ENCODE measurements around the gene ELAVL2.
"Not testable (repeated sequence)": the region's sequence is repeated elsewhere in the genome, so short reads cannot be mapped to it uniquely, and the experiment has no call there.

ELAVL2 gene

DNA sequence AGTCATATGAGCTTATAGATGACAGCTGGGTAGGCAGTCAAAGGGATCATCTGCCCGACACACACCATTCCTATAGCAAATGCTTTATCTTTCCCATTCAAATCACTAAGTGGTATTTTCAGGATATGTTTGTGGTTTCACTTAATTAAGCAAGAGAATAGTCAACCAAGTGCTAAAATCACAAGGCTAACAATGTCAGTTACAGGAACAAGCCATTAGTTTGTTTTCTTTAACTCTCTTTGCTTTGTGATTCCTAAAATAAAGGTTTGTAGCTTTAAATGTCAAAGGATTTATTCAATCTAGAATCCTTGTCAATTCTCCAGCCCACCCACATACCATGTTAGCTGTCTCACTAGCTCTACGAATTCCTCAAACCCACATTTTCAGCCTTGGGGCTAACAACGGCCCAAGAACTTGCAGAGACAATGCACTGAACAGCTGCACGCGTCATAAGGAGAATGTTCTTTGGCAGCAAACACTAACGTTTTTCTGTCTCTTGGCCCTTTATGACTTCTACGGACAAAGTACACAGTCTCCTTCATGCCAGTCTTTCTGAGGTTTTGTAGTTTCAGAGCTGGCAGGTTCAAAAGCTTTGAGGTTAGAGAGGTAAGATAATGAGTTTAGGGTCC, 56.6 kb downstream of the ELAVL2 start:
- DNase-seq: no peak

DNA sequence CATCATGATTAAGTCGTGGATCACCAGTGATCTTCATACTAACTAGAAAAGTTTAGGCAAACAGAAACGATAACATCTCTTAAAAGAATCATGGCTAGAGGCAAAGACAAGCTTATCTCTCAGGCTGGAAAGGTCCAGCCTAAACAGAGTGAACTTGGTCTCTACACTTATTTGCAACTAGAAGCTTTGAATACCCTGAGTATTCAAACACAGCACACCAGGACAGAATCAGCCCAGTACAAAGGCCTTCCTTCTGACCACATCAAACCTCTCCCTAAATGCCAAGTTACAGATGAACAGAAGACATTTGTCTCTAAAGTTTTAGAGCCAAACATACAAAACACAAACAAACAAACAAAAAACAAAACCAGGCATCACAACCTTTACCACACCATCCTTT, 57.2 kb downstream of the ELAVL2 start:
- no peak for DNase-seq

DNA sequence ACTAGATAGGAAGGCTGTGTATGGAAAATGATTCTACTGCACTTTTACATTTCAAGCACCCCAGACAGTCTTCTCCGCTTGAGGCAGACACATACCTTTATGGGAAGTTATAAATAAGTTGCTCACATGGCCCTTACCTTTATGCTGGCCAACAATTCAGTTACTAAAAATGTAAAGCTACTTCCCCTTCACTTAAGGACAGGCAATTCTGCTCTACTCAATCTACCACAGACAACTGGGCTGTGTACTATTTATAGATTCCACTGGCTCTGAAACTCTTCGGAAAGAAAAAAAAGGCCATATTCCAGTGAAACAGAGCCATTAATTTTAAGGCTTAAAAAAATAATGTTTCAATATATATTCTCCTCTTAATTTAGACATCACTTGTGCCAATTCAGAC, 59.4 kb downstream of the ELAVL2 start:
- DNase-seq: no peak

- DNase-seq: no peak
Observed at GRCh38 chr9:23765561-23765960, 60.5 kb downstream of the ELAVL2 start.

- DNase-seq: no peak
Observed at GRCh38 chr9:23764219-23764618, 61.8 kb downstream of the ELAVL2 start.

DNA sequence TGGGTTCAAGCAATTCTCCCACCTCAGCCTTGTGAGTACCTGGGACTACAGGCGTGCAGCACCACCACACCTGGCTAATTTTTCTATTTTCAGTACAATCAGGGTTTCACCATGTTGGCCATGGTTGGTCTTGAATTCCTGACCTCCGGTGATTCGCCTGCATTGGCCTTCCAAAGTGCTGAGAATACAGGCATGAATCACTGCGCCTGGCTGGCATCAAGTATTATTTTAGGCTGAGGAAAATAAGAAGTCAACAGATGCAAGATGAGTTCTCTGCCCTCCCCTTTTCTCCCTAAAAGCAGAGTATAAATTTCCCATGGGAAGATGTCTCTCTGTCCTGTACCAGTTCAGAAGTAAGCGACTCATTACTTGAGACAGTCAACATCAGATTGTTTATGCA, 71.5 kb downstream of the ELAVL2 start:
- no peak for DNase-seq

GRCh38 chr9:23752859-23753258, 73.2 kb downstream of the ELAVL2 start:
- DNase-seq: no peak

DNA sequence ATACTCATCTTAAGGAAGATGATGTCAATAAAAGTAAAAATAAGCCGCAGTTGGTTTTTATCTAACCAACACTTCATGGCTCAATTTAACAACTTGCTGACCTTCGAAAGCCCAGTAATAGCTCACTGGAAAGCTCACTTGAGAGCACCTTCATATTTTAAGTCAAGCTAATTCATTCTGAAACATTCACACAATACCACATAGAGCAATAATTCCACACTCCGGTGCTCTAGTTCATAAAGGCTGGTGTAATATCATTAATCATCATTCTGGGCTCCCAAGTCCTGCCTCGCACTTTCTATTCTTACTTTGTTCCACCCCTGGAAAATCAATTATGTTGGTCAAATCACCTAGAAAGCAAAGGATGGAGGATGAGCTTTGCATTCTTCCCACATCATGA, 74.4 kb downstream of the ELAVL2 start:
- DNase-seq: no peak

DNA sequence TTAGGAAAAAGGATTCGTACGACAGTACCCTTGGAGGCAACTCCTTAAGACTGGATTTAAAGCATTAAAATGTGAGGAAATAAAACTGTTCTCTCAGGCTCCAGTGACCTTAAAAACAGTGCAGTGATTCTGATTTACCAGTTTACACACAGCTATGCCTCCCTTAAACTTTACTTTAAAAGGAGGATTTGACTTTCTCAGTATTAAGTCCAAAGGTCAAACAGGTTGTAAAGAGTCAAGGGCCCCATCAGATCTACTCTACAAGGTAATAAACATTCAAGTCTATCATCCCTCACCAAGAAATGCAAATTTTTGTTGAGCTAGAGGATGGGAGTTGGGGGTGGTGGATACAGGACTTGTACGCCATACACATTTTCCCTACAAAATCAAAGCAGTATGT, 75.2 kb downstream of the ELAVL2 start:
- no peak for DNase-seq

- DNase-seq: no peak
Observed at GRCh38 chr9:23747088-23748075, 78.7 kb downstream of the ELAVL2 start.

DNA sequence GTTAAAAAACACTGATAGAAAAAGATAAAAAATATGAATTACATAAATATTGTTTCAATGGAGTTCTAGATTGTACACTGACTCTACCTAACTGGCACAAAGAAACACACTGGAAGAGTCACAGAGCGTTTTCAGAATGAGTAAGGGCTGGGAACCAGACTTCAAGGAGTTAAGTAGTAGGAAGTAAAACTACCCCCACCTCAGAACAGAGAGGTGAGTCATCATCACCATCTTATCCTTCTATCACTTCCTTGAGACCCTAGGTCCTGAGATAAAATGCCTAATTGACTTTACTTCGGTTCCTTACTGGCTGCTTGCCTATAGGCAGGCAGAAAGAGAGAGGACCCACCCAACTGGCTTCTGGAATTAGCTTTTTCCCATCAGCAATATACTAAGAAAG, 79.7 kb downstream of the ELAVL2 start:
- DNase-seq: no peak

- no peak for DNase-seq
Observed at GRCh38 chr9:23743036-23743435, 83.0 kb downstream of the ELAVL2 start.

DNA sequence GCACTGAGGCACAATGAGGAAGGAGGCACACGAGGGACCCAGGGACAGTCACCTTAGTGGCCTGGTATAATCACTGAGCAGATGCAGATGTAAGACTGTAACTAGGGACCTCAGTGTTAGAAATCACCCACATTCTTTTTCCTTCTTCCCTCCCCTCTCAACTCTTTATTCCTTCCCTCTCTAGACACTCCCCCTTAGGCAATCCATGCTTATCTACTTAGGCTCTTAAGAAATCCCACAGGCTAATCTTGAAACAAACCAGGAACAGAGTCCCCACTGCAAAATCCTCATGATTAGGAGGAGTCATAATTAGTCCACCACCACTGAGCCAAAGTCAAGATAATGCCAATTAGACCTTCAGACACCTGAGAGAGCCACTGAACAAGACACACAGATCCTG, 84.7 kb downstream of the ELAVL2 start:
- DNase-seq: no peak

DNA sequence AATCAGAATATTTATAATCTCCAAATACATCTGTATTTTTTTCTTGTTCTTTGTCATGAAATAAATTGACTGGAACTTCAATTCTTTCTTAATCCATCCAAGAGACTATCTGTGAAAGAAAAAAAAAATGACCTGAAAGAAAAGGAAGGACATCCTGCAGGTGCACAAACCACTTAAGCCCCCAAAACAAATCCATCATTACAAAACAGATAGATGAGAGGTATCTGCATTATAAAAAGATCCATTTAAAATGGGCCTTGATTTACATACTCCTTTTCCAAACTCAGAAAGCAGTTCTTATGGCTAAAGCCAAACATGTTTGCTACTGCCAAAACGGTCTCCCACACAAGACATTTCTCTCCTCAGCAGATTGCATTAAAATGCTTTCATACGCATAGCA, 85.5 kb downstream of the ELAVL2 start:
- DNase-seq: no peak

DNA sequence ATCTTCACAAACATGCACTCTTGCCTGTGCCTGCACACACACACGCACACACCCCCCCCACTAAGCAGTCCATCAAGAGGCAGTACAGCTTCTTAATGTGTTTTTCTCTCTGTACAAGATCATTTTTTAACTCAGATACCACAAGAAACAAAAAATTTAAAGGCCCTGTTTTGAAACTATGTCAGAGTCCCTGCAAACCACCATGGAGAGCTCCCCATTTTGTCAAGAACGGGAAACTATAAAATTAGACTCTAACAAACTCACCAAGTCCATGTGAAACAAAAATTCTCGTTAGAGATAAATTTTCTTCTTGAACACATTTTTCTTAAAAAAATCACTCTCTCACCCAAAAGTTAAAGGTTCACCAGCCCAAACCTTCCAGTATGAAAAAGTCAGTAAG, 86.3 kb downstream of the ELAVL2 start:
- no peak for DNase-seq

DNA sequence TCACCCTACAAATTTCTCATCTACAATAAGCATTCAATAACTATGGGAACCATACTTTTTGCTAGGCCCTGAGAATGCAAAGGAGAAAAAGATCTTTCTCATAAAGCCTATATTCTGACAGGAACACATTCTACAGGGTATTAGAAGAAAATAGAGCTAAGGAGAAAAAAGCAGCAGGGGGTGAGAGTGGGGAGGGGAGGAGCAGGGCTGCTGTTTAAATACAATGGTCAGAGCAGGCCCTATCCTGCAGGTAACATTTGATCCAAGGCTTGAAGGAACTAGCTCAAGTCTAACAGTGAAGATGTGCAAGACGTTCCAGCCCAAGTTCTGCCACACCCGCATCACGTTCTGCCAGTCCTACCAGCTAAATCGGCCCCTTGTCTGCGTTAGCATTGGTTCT, 89.7 kb downstream of the ELAVL2 start:
- DNase-seq: no peak

GRCh38 chr9:23733495-23734078, 92.5 kb downstream of the ELAVL2 start:
- no peak for DNase-seq

GRCh38 chr9:23731353-23731752, 94.7 kb downstream of the ELAVL2 start:
- no peak for DNase-seq

DNA sequence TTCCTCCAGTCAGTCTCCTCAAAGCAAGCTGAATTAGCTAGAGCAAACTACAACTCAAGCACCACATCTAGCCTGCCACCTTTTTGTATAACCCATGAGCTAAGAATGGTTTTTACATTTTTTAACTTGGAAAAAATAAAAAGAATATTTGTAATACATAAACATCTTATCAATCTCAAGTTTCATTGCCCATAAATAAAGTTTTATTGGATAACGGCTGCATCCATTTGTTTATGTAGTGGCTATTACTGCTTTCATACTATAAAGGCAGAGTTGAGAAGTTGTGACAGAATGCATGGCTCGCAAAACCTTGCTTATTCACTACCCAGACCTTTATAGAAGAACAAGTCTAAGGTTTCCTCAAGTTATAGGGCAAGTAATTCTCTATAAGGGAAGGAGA, 95.7 kb downstream of the ELAVL2 start:
- DNase-seq: no peak

- no peak for DNase-seq
Observed at GRCh38 chr9:23728736-23729135, 97.3 kb downstream of the ELAVL2 start.

- DNase-seq: no peak
Observed at GRCh38 chr9:23725279-23725946, 100.6 kb downstream of the ELAVL2 start.

DNA sequence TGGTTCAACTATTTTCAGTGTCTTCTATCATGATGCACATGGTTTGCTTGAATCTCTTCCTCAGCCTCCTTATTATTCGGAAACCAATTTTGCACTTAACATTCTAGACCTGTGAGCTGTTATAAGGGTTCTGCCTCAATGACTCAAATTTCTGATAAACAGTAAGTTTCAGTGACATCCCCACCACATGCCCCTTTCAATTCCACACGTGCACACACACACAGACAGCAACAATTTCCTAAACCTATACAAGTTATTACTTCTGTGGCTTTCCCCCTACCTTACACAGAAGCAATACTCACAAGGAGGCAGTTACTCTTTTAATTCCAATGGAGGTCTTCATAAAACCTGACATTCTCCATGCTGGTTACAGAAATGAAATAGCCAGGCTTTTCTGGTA, 102.4 kb downstream of the ELAVL2 start:
- no peak for DNase-seq

DNA sequence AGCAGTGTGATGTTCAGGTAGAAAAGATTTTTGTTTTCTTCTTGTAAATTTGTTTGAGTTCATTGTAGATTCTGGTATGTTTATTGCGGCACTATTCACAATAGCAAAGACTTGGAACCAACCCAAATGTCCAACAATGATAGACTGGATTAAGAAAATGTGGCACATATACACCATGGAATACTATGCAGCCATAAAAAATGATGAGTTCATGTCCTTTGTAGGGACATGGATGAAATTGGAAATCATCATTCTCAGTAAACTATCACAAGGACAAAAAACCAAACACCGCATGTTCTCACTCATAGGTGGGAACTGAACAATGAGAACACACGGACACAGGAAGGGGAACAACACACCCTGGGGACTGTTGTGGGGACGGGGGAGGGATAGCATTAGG, 103.0 kb downstream of the ELAVL2 start:
- DNase-seq: not testable (repeated sequence)

Data from activated T-cell treated with anti-CD3 and anti-CD28 coated beads, Interleukin-2, amount 50 U/mL, for 48 hours (primary cell).